C4-2B (cell line): Measurements from ENCODE around the gene RPH3AL.

Experiments
- CTCF ChIP-seq: fragments of 450-650 bp; conservative IDR thresholded peaks from 2 replicates; pipeline ENCODE4 v1.5.1; 2017; ENCODE audit warnings: mild to moderate bottlenecking
- ZFX ChIP-seq: fragments of 450-650 bp; IDR thresholded peaks from 2 replicates; pipeline ENCODE4 v1.6.1; 2017

- TF ChIP-seq CTCF, result no peak
- TF ChIP-seq ZFX, result no peak
Observed at GRCh38 chr17:247767-248166, 104.8 kb downstream of the RPH3AL start.
